GM10266 (cell line): ENCODE measurements around the gene SEC61A1.

Experiments
- DNase-seq: peaks from one replicate; pipeline ENCODE4 v3.0.0; 2012; ENCODE audit errors: extremely low spot score
- CTCF ChIP-seq: IDR thresholded peaks from 2 replicates; pipeline ENCODE4 v1.5.1; 2012; ENCODE audit warnings: mild to moderate bottlenecking, low read depth; ENCODE audit not compliant: control insufficient read depth, insufficient read depth; ENCODE audit errors: missing control alignments

SEC61A1 gene

GRCh38 chr3:128056258-128056657, 4.0 kb downstream of the SEC61A1 start:
- DNase-seq, result no peak
- no peak for TF ChIP-seq CTCF

GRCh38 chr3:128060473-128061381, 8.5 kb downstream of the SEC61A1 start:
- TF ChIP-seq CTCF, result no peak
- DNase-seq, result no peak

- no peak for DNase-seq
Measured at GRCh38 chr3:128062033-128062745, 10.0 kb downstream of the SEC61A1 start.

GRCh38 chr3:128063865-128064264, 11.6 kb downstream of the SEC61A1 start:
- DNase-seq, result no peak
- no peak for TF ChIP-seq CTCF

More at GRCh38 chr3:128062033-128062745, 10.0 kb downstream of the SEC61A1 start:
- no peak for TF ChIP-seq CTCF

- no peak for DNase-seq
- no peak for TF ChIP-seq CTCF
Measured at GRCh38 chr3:128064962-128065361, 12.7 kb downstream of the SEC61A1 start.

GRCh38 chr3:128066114-128066513, 13.9 kb downstream of the SEC61A1 start:
- no peak for TF ChIP-seq CTCF
- no peak for DNase-seq

GRCh38 chr3:128066676-128067075, 14.4 kb downstream of the SEC61A1 start:
- TF ChIP-seq CTCF, result no peak
- DNase-seq, result no peak
